ENCODE measurements around the gene SLCO3A1. TPM values are rescaled to one million over a fixed set of nuclear protein-coding genes. Genes with fewer than 3 reads are reported as not detected.
"Not testable (repeated sequence)": the region's sequence is repeated elsewhere in the genome, so short reads cannot be mapped to it uniquely, and the experiment has no call there.

Gene SLCO3A1
- total RNA-seq, 1 donor from 2014 or later: 0.90 TPM

DNA sequence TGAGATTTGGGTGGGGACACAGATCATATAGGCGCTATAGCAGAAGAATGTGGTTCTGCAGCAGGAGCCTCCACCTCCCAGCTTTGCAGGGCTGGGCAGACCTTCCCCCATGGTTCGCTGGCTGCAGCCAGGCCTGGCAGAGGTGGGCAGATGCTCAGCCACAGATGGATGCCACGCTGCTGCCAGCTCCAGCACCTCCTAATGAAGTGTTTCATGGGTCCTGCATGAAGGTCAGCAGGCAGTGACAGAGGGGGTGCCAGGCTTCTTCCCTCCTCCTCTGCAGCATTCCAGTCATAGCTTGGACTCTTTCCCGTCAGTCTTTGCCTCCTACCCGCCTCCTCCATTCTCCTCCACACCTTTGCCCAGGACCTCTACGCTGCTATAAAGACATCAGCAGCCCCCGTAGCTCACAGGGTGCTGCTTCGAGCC is 85.9 kb downstream of the SLCO3A1 start:
- DNase-seq (ENCODE audit: low read depth in 2 of 2): no peak

DNA sequence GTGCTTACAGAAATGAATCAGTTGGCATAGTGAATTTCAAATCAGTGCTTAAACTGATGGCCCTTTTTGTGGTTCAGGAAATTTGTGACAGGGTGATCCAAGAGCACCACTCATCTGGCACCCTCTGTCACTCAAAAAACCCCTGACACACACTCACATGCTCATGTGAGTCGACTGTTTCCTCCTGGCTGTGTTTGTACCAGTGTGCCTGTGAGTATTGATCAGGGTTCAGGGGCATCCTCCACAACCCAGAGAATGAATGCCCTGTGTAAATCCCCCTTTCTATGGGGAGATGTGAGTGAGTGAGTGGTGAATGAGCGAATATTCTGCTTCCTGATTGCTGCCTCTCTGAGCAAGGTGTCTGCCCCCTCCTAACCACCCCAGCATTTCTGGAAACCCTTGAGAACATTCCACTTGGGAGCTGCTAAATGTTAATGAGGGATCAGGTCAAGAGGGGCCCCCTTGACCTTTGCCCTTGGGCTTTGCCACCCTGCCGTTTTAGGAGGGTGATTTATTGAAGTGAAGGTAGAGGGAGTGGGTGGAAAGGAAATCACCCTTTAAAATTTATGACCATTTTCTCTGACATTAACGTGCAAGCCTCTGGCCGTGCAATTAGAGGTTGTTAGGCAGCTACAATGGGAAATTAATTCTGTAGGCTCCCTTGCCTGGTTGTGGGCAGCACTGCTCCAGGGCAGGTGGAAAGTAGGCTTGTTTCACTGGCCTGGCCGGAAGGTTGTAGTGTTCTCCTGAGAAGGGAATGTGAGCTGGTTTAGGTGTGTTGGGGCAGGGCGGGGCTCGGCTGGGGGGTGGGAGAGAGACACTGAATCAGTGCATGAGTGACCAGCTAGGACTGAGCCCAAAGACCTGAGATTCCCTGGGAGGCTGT is 87.2 kb downstream of the SLCO3A1 start:
- no peak for DNase-seq (ENCODE audit: low read depth in 2 of 2)

GRCh38 chr15:91941871-91942658 is 88.6 kb downstream of the SLCO3A1 start:
- DNase-seq (ENCODE audit: low read depth in 2 of 2): no peak

- DNase-seq (ENCODE audit: low read depth in 2 of 2): no peak
Observed at GRCh38 chr15:91942720-91943394, 89.3 kb downstream of the SLCO3A1 start.

DNA sequence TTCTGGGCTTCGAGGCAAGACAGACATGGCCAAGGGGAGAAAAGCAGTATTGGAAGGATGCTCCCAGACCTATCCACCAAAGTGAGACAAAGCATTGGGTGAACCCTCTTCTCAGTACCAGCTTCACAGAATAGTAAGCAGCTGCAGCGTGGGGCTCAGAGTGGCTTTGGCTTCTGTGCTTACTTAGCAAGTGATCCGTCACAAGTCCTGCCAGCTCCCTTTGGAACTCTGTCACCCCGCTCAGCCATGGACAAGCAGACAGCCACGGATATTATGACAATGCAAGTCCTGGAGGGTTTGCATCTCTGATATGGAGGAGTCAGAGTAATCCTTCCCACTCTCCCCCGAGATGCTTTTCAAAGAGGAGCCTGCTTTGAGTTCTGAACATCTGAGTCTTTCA is 90.8 kb downstream of the SLCO3A1 start:
- DNase-seq (ENCODE audit: low read depth in 2 of 2): no peak

GRCh38 chr15:91945385-91945784 is 91.9 kb downstream of the SLCO3A1 start:
- no peak for DNase-seq (ENCODE audit: low read depth in 2 of 2)

- no peak for DNase-seq (ENCODE audit: low read depth in 2 of 2)
Observed at GRCh38 chr15:91946075-91946474, 92.6 kb downstream of the SLCO3A1 start.

GRCh38 chr15:91946581-91947292 is 93.2 kb downstream of the SLCO3A1 start:
- DNase-seq (ENCODE audit: low read depth in 2 of 2): no peak

GRCh38 chr15:91947293-91947679 is 93.8 kb downstream of the SLCO3A1 start:
- DNase-seq (ENCODE audit: low read depth in 2 of 2): no peak

GRCh38 chr15:91947683-91948608 is 94.4 kb downstream of the SLCO3A1 start:
- no peak for DNase-seq (ENCODE audit: low read depth in 2 of 2)

DNA sequence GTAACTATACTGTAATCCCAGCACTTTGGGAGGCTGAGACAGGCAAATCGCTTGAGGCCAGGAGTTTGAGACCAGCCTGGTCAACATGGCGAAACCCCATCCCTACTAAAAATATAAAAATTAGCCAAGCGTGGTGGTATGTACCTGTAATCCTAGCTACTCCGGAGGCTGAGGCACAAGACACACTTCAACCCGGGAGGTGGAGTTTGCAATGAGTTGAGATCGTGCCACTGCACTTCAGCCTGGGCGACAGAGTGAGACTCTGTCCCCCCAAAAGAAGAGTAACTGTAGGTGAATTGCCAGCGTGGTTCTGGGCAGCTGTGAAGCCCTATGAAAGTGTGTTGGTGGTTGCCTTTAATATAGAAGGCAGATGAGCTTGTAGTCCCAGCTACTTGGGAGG is 95.9 kb downstream of the SLCO3A1 start:
- no peak for DNase-seq (ENCODE audit: low read depth in 2 of 2)

GRCh38 chr15:91950054-91950453 is 96.5 kb downstream of the SLCO3A1 start:
- DNase-seq (ENCODE audit: low read depth in 2 of 2): no peak

- no peak for DNase-seq (ENCODE audit: low read depth in 2 of 2)
Observed at GRCh38 chr15:91950631-91951329, 97.3 kb downstream of the SLCO3A1 start.

GRCh38 chr15:91952216-91952615 is 98.7 kb downstream of the SLCO3A1 start:
- DNase-seq (ENCODE audit: low read depth in 2 of 2): no peak

GRCh38 chr15:91953432-91953831 is 99.9 kb downstream of the SLCO3A1 start:
- no peak for DNase-seq (ENCODE audit: low read depth in 2 of 2)

DNA sequence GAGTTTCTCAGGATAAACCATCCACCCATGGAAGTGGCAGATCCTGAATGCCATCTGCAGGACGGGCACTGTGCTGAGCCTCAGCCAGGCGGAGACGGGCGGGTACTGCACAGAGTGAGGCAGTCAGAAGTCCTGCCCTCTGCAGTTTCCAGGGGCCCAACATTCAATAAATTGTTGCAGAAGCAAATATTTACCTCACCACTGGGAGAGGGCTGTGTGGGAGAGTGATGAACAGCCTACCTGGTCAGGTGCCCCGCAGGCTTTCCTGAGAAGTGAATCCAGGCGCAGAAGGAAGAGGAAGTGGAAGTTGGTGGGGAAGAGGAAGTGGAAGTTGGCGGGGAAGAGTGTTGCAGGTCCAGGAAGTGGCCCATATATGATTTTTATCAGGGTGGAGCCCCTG is 100.8 kb downstream of the SLCO3A1 start:
- DNase-seq (ENCODE audit: low read depth in 2 of 2): no peak

DNA sequence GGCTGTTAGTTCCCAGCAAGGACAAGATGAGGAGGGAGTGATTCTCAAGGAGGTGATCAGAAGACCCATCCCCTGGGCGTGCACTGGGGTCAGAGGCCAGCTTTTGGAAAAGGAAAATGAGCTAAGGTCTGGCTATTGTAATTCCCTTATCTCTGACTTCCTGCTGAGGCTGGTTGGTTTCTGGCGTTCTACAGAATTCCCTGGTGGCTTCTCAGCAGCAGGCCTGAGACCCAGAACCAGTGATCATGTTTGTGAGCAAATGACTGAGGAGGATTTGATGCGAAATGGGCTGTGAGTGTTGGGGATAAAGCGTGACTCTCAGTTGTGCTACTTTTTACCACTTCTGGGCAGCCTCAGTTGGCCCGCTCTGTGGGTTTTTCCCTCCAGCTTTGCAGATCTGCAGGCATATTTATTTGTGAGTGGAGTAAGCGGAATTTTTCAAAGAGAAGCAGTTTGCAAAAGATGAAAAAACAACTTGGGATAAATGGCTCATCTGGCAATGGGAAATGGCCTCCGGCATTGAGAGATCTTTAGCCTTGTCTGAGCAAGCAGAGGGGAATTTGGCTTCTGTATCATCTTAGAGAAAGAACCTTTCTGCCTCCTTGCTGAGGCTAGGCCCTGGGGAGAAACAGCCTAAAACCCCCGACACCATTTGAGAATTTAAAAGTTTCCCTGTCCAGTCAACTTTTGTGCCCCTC is 102.7 kb downstream of the SLCO3A1 start:
- DNase-seq (ENCODE audit: low read depth in 2 of 2): no peak

DNA sequence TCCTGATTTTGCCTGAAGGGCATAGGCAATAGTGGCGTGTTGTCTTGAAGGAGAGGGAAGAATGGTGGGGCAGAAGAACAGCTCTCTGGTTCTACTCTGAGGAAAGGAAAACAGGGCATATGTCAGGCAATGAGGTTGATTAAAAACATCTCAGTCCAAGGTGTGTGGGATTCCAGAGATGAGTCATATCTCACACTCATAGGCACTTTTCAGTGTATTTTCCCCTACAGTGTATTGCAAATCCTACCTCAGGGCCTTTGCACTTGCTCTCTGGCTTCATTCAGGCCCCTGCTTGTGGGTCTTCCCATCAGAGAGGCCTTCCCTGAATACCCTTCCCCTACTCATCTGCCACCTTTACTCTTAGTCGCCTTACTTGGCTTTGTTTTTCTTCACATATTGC is 107.8 kb downstream of the SLCO3A1 start:
- DNase-seq (ENCODE audit: low read depth in 2 of 2): no peak

- DNase-seq (ENCODE audit: low read depth in 2 of 2): not testable (repeated sequence)
Observed at GRCh38 chr15:91963747-91964146, 110.2 kb downstream of the SLCO3A1 start.
